Measurements from ENCODE around the gene MESP2. TPM values are rescaled to one million over a fixed set of nuclear protein-coding genes. Genes with fewer than 3 reads are reported as not detected.

Gene MESP2
- polyA plus RNA-seq, 3 donors = 0.67 TPM; not detected in 2

DNA sequence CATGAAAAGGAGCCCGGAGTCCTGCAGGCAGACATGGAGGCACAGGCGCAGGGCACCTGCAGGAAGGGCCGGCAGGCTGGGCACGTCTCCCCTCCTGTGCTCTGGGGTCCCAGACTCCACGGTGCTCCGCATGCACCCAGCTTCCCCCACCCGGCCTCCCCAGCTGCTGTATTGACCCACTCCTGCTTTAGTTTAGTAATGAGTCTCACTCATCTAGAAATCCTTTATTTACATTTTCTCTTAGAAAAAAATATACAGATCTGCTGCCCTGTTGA, 8.5 kb downstream of the MESP2 start:
- peaks cover 0 to 7% (median 0%) of the 10 kb centered on the region in 3 donors for H3K27me3 Mint-ChIP-seq (ENCODE audit: low read depth in 3 of 3)
- TF ChIP-seq, protein P1, sequence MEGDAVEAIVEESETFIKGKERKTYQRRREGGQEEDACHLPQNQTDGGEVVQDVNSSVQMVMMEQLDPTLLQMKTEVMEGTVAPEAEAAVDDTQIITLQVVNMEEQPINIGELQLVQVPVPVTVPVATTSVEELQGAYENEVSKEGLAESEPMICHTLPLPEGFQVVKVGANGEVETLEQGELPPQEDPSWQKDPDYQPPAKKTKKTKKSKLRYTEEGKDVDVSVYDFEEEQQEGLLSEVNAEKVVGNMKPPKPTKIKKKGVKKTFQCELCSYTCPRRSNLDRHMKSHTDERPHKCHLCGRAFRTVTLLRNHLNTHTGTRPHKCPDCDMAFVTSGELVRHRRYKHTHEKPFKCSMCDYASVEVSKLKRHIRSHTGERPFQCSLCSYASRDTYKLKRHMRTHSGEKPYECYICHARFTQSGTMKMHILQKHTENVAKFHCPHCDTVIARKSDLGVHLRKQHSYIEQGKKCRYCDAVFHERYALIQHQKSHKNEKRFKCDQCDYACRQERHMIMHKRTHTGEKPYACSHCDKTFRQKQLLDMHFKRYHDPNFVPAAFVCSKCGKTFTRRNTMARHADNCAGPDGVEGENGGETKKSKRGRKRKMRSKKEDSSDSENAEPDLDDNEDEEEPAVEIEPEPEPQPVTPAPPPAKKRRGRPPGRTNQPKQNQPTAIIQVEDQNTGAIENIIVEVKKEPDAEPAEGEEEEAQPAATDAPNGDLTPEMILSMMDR (IDR thresholded peaks at IDR 0.05) = no peak
- Histone ChIP-seq H3K9ac (ENCODE audit: insufficient read depth, low read length, poor library complexity, severe bottlenecking) (no peak overlapping the region), H3K4me2 (replicated peaks; ENCODE audit: extremely low read depth, low read length, poor library complexity, severe bottlenecking) (no peak overlapping the region), H3K79me2 (ENCODE audit: insufficient read depth, low read length) (no peaks in the 10 kb centered on the region), H4K20me1 (ENCODE audit: insufficient read depth, low read length) (peaks cover 54% of the 10 kb centered on the region), H3K27ac (ENCODE audit: low read depth in 1 of 2, low read length in 2 of 2) (no peak overlapping the region), H3K36me3 (replicated peaks in 1 of 2; ENCODE audit: control insufficient read depth in 1 of 2, insufficient read depth in 2 of 2, low read length in 2 of 2) (peaks cover 42 to 57% of the 10 kb centered on the region in 2 donors), H3K9me3 (replicated peaks in 1 of 2; ENCODE audit: control insufficient read depth in 1 of 2, insufficient read depth in 1 of 2, low read length in 2 of 2) (peaks cover 0 to 6% of the 10 kb centered on the region in 2 donors), H3K4me1 (ENCODE audit: control insufficient read depth in 1 of 2, insufficient read depth in 2 of 2, low read length in 2 of 2) (peaks cover 27 to 39% of the 10 kb centered on the region in 2 donors), H3K27me3 (ENCODE audit: control insufficient read depth in 2 of 2, insufficient read depth in 2 of 2, low read length in 2 of 2) (no peaks in the 10 kb centered on the region), H2AFZ (ENCODE audit: insufficient read depth, low read depth, low read length, poor library complexity, severe bottlenecking) (no peak overlapping the region), H3K4me3 (replicated peaks in 1 of 3; ENCODE audit: low read depth in 2 of 3, low read length in 3 of 3) (no peak overlapping the region)
- peak overlapping the region in 1 of 7 donors; percentile 70 for H3K27ac Mint-ChIP-seq
- peaks cover 41 to 56% of the 10 kb centered on the region in 2 donors for H3K36me3 Mint-ChIP-seq
- H3K9me3 Mint-ChIP-seq = peaks cover 0 to 11% (median 9%) of the 10 kb centered on the region in 7 donors
- DNase-seq = no peak
- intact Hi-C loops (cut with micrococcal nuclease) = loop anchor here in 1 of 2 donors (5.0 kb wide), 1 partner anchor 63 kb away; no protein-coding TSS in a partner anchor
- no peak overlapping the region for H3K4me3 Mint-ChIP-seq
- peaks cover 32% of the 10 kb centered on the region for H3K4me1 Mint-ChIP-seq
- 96% methylated on average over 7 of the region's 7 CpGs for WGBS (ENCODE audit: insufficient coverage)

DNA sequence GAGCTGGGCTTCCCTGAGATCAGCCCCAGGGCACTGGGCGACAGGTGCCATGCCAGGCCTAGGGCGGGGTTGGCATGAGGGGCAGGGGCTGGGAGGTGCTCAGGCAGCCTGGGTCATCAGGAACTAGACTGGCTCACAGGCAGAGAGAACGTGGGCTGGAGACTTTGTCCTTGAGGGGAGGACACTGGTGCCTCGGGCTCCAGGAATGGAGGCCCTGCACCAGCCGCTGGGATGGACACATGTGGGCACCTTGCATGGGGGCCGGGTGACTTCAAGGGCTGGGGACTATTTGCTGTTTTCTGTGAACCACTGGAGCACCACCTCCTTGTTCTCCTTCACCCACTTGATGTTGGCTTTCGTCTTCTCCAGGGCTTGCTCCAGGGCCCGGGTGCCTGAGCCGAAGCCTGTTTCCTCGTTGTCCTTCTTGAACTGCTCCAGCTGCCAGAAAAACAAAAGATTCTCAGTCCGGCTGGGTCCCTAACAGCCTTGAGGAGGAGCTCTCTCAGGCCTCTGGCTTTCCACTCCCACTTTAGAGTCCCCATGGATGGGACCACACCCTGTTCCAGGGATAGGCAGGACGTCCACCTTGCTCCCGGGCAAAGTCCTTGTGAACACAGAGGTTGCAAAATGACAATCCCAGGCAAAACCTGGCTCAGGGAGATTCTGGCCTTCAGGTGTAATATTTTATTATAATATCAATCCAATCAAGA, 9.1 kb downstream of the MESP2 start:
- Mint-ChIP-seq H3K27ac (no peak overlapping the region), H3K4me3 (no peak overlapping the region), H3K36me3 (peaks cover 44 to 62% of the 10 kb centered on the region in 2 donors), H3K9me3 (peaks cover 0 to 13% (median 9%) of the 10 kb centered on the region in 7 donors), H3K27me3 (ENCODE audit: low read depth in 3 of 3) (peaks cover 0 to 7% (median 0%) of the 10 kb centered on the region in 3 donors), H3K4me1 (peaks cover 29% of the 10 kb centered on the region)
- 99% methylated on average over 11 of the region's 13 CpGs for WGBS (ENCODE audit: insufficient coverage)
- H3K36me3 ChIP-seq (replicated peaks in 1 of 2; ENCODE audit: control insufficient read depth in 1 of 2, insufficient read depth in 2 of 2, low read length in 2 of 2) = peaks cover 46 to 62% of the 10 kb centered on the region in 2 donors
- TF ChIP-seq, protein P1 (IDR thresholded peaks at IDR 0.05) = no peak
- H3K4me2 ChIP-seq (replicated peaks; ENCODE audit: extremely low read depth, low read length, poor library complexity, severe bottlenecking) = no peak overlapping the region
- peaks cover 24 to 35% of the 10 kb centered on the region in 2 donors for H3K4me1 ChIP-seq (ENCODE audit: control insufficient read depth in 1 of 2, insufficient read depth in 2 of 2, low read length in 2 of 2)
- H3K4me3 ChIP-seq (replicated peaks in 1 of 3; ENCODE audit: low read depth in 2 of 3, low read length in 3 of 3) = no peak overlapping the region
- H3K79me2 ChIP-seq (ENCODE audit: insufficient read depth, low read length) = no peaks in the 10 kb centered on the region
- no peak overlapping the region for H3K27ac ChIP-seq (ENCODE audit: low read depth in 1 of 2, low read length in 2 of 2)
- H2AFZ ChIP-seq (ENCODE audit: insufficient read depth, low read depth, low read length, poor library complexity, severe bottlenecking) = no peak overlapping the region
- no peak overlapping the region for H3K9ac ChIP-seq (ENCODE audit: insufficient read depth, low read length, poor library complexity, severe bottlenecking)
- DNase-seq = no peak
- no peaks in the 10 kb centered on the region for H3K27me3 ChIP-seq (ENCODE audit: control insufficient read depth in 2 of 2, insufficient read depth in 2 of 2, low read length in 2 of 2)
- peaks cover 0 to 6% of the 10 kb centered on the region in 2 donors for H3K9me3 ChIP-seq (replicated peaks in 1 of 2; ENCODE audit: control insufficient read depth in 1 of 2, insufficient read depth in 1 of 2, low read length in 2 of 2)
- intact Hi-C loops (cut with micrococcal nuclease) = no loop called here
- peaks cover 58% of the 10 kb centered on the region for H4K20me1 ChIP-seq (ENCODE audit: insufficient read depth, low read length)
